Neuronal stem cell (in vitro differentiated cells): ENCODE results near the gene HBEGF.
"Not testable (repeated sequence)": the region's sequence is repeated elsewhere in the genome, so short reads cannot be mapped to it uniquely, and the experiment has no call there.

Experiments used
- DNase-seq: peaks from one replicate; pipeline ENCODE4 v3.0.0-alpha.2; 2013; ENCODE audit warnings: low spot score
- H2AFZ ChIP-seq: one replicate; pipeline ENCODE4 v1.6.1; 2013; ENCODE audit warnings: mild to moderate bottlenecking, low read length, inconsistent platforms
- H2AK5ac ChIP-seq: 2 replicates; pipeline ENCODE4 v1.6.1; 2013; ENCODE audit warnings: low read depth, mild to moderate bottlenecking, inconsistent platforms, low read length, moderate library complexity, mixed read lengths
- H2BK120ac ChIP-seq: 2 replicates; pipeline ENCODE4 v1.6.1; 2013; ENCODE audit warnings: low read depth, mild to moderate bottlenecking, inconsistent platforms, low read length, moderate library complexity, mixed read lengths
- H2BK12ac ChIP-seq: one replicate; pipeline ENCODE4 v1.6.1; 2013; ENCODE audit warnings: low read length, inconsistent platforms
- H2BK15ac ChIP-seq: 2 replicates; pipeline ENCODE4 v1.6.1; 2013; ENCODE audit warnings: mild to moderate bottlenecking, low read length, inconsistent platforms, mixed read lengths
- H2BK5ac ChIP-seq: one replicate; pipeline ENCODE4 v1.6.1; 2013; ENCODE audit warnings: inconsistent platforms, mild to moderate bottlenecking, low read length, moderate library complexity
- H3K14ac ChIP-seq: one replicate; pipeline ENCODE4 v1.6.1; 2013; ENCODE audit warnings: low read length, inconsistent platforms
- H3K18ac ChIP-seq: 2 replicates; pipeline ENCODE4 v1.6.1; 2013; ENCODE audit warnings: low read length, inconsistent platforms
- H3K23ac ChIP-seq: 2 replicates; pipeline ENCODE4 v1.6.1; 2013; ENCODE audit warnings: low read depth, mild to moderate bottlenecking, mixed read lengths, low read length, inconsistent platforms; ENCODE audit not compliant: poor library complexity
- H3K27ac ChIP-seq: replicated peaks from 3 replicates; pipeline ENCODE4 v1.5.1; 2013; ENCODE audit warnings: low read length, inconsistent platforms
- H3K27me3 ChIP-seq, 3 experiments: 2 replicates each; pipeline ENCODE4 v1.6.1; 2013; ENCODE audit warnings: low read length in 3 of 3, mild to moderate bottlenecking in 2 of 3, inconsistent platforms in 1 of 3, low read depth in 1 of 3, mixed read lengths in 1 of 3, moderate library complexity in 1 of 3; ENCODE audit not compliant: control insufficient read depth in 3 of 3, insufficient read depth in 3 of 3
- H3K36me3 ChIP-seq, 2 donors: replicated peaks in 1 of 2; 2 replicates each; pipeline ENCODE4 v1.6.1; 2013; ENCODE audit warnings: low read length in 2 of 2; ENCODE audit not compliant: control insufficient read depth in 2 of 2, insufficient read depth in 2 of 2
- H3K4ac ChIP-seq: 2 replicates; pipeline ENCODE4 v1.6.1; 2013; ENCODE audit warnings: inconsistent platforms, mild to moderate bottlenecking, low read length, moderate library complexity
- H3K4me1 ChIP-seq, 2 donors: 1 replicate in 1 of 2; 2 replicates in 1 of 2; pipeline ENCODE4 v1.6.1; 2013; ENCODE audit warnings: low read length in 2 of 2, low read depth in 1 of 2; ENCODE audit not compliant: control insufficient read depth in 2 of 2, insufficient read depth in 1 of 2
- H3K4me2 ChIP-seq: one replicate; pipeline ENCODE4 v1.6.1; 2013; ENCODE audit warnings: mild to moderate bottlenecking, low read length, inconsistent platforms; ENCODE audit not compliant: insufficient read depth, poor library complexity, severe bottlenecking
- H3K4me3 ChIP-seq, 2 donors: 2 replicates each; pipeline ENCODE4 v1.5.1; 2013; ENCODE audit warnings: low read length in 2 of 2, mild to moderate bottlenecking in 2 of 2, inconsistent platforms in 1 of 2, moderate library complexity in 1 of 2
- H3K79me1 ChIP-seq: one replicate; pipeline ENCODE4 v1.6.1; 2013; ENCODE audit warnings: low read depth, mild to moderate bottlenecking, inconsistent platforms, low read length, moderate library complexity
- H3K9ac ChIP-seq: one replicate; pipeline ENCODE4 v1.6.1; 2013; ENCODE audit warnings: mild to moderate bottlenecking, low read depth, low read length, inconsistent platforms; ENCODE audit not compliant: poor library complexity
- H3K9me3 ChIP-seq, 2 donors: replicated peaks in 1 of 2; 2 replicates each; pipeline versions ENCODE3 to v1.6.1; 2013; ENCODE audit warnings: low read length in 2 of 2, mild to moderate bottlenecking in 2 of 2, inconsistent platforms in 1 of 2, low read depth in 1 of 2, mixed read lengths in 1 of 2, moderate library complexity in 1 of 2; ENCODE audit not compliant: control insufficient read depth in 2 of 2, insufficient read depth in 1 of 2
- H4K8ac ChIP-seq: one replicate; pipeline ENCODE4 v1.6.1; 2013; ENCODE audit warnings: low read depth, mild to moderate bottlenecking, inconsistent platforms, low read length, moderate library complexity
- H4K91ac ChIP-seq: one replicate; pipeline ENCODE4 v1.6.1; 2013; ENCODE audit warnings: low read length, low read depth, mild to moderate bottlenecking, inconsistent platforms; ENCODE audit not compliant: poor library complexity
- WGBS, 2 donors: extraction: QIAGEN DNeasy Blood & Tissue Kit; methylation state at CpG; one replicate each; pipeline ENCODE4 v1.1.7; 2013; ENCODE audit warnings: missing lambda C conversion rate in 2 of 2, mixed read lengths in 1 of 2; ENCODE audit not compliant: insufficient read length in 2 of 2, insufficient replicate concordance in 1 of 2; ENCODE audit errors: extremely low coverage in 2 of 2; 5-methylcytosine and 5-hydroxymethylcytosine counted together

The HBEGF gene

GRCh38 chr5:140343849-140344248, 2.6 kb downstream of the HBEGF start:
- H3K4me2 ChIP-seq, H2BK5ac ChIP-seq, H3K4ac ChIP-seq, H3K4me3 ChIP-seq, DNase-seq, H3K79me1 ChIP-seq, H3K36me3 ChIP-seq, H3K23ac ChIP-seq, H2BK12ac ChIP-seq, H4K8ac ChIP-seq, H3K9ac ChIP-seq, H3K4me1 ChIP-seq, H3K27ac ChIP-seq, H3K14ac ChIP-seq, H2AK5ac ChIP-seq, H2BK120ac ChIP-seq, H3K9me3 ChIP-seq, H2BK15ac ChIP-seq, H3K18ac ChIP-seq, H2AFZ ChIP-seq, H4K91ac ChIP-seq: not testable (repeated sequence)
- no CpG with 5 or more reads among the region's 8 CpGs for WGBS, 2 donors
- peaks cover 0 to 21% (median 0%) of the 10 kb centered on the region in 3 experiments for H3K27me3 ChIP-seq

DNA sequence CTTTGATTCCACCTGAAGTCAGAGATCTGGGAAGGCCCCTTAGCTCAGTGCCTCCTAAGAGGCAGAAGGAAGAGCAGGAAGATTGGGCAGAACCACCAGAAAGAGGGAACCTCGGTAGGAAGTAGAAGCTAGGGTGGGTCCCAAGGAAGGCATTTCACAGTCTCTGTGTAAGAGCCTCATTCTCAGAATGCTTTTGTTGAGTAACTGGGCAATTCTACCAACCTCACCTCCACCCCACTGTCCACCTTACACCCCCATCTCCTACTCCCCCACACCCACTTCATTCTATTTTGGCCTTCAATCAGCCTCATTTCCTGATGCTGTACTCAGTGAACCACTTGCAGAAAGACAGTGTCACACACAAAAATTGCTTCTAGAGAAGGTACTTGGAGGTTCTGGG, 3.5 kb downstream of the HBEGF start:
- no peak overlapping the region for H2BK12ac ChIP-seq
- no peak overlapping the region for H2BK5ac ChIP-seq
- DNase-seq, result no peak
- H3K79me1 ChIP-seq, result no peaks in the 10 kb centered on the region
- H2BK15ac ChIP-seq, result no peak overlapping the region
- peaks cover 0 to 11% (median 0%) of the 10 kb centered on the region in 3 experiments for H3K27me3 ChIP-seq
- H2AFZ ChIP-seq, result no peak overlapping the region
- H2AK5ac ChIP-seq, result no peak overlapping the region
- no peak overlapping the region for H3K9ac ChIP-seq
- H2BK120ac ChIP-seq, result no peak overlapping the region
- peaks cover 0 to 2% of the 10 kb centered on the region in 2 donors for H3K36me3 ChIP-seq
- H3K18ac ChIP-seq, result no peak overlapping the region
- no peaks in the 10 kb centered on the region for H3K9me3 ChIP-seq
- no peak overlapping the region for H3K14ac ChIP-seq
- H3K4me1 ChIP-seq, result peaks cover 0 to 8% of the 10 kb centered on the region in 2 donors
- H4K8ac ChIP-seq, result no peak overlapping the region
- H3K4ac ChIP-seq, result no peak overlapping the region
- H3K4me2 ChIP-seq, result no peak overlapping the region
- H3K23ac ChIP-seq, result no peak overlapping the region
- no CpG with 5 or more reads among the region's 1 CpG for WGBS, 2 donors
- no peak overlapping the region for H4K91ac ChIP-seq
- H3K4me3 ChIP-seq, result no peak overlapping the region
- no peak overlapping the region for H3K27ac ChIP-seq

DNA sequence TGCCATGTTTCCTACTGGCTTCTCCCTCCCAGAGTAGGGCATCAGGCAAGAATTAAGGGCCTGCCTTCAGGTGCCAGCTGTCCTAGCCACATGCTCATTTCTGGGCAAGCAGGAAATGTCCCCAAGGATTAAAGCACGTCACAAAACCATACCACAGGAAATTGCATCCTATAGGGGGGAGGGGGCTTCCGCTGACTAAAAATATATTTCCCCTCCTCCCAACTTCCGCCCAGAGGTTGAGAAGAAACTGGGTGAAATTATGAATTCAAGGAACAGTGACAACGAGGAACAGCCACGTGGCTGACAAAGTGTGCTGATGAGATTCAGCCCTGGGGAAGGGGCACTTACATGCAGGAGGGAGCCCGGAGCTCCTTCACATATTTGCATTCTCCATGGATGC, 4.1 kb downstream of the HBEGF start:
- Histone ChIP-seq H4K8ac (no peak overlapping the region), H2AK5ac (no peak overlapping the region), H2AFZ (no peak overlapping the region), H3K4ac (no peak overlapping the region), H3K4me2 (no peak overlapping the region), H4K91ac (no peak overlapping the region), H3K9ac (no peak overlapping the region), H3K27ac (no peak overlapping the region), H3K4me3 (no peak overlapping the region), H3K4me1 (peaks cover 0 to 8% of the 10 kb centered on the region in 2 donors), H2BK12ac (no peak overlapping the region), H3K36me3 (peaks cover 0 to 2% of the 10 kb centered on the region in 2 donors), H3K9me3 (no peaks in the 10 kb centered on the region), H3K23ac (no peak overlapping the region), H2BK120ac (no peak overlapping the region), H3K18ac (no peak overlapping the region), H3K27me3 (peaks cover 0 to 6% (median 0%) of the 10 kb centered on the region in 3 experiments), H2BK5ac (no peak overlapping the region), H3K79me1 (no peaks in the 10 kb centered on the region), H3K14ac (no peak overlapping the region), H2BK15ac (no peak overlapping the region)
- no peak for DNase-seq
- no CpG with 5 or more reads among the region's 6 CpGs for WGBS, 2 donors

DNA sequence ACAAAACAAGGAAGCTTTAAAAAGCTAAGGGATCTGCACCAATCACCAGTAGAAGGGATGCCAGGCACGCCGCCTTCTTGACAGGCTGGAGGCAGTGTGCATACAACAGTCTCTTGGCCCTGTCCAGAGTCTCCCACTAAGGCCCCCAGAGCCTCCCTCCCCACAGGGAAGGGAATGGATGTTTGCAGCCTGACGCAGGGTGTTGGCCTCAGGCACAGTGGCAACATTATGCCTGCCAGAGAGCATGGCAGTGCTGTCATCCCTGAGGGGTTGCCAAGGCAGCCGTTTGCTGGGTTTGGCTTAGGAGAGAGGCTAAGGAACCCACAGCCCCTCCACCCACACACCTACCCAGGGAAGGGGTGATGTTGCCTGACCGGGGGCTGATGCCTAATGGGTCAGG, 4.8 kb downstream of the HBEGF start:
- no peak overlapping the region for H3K9ac ChIP-seq
- no peak overlapping the region for H3K18ac ChIP-seq
- no peak overlapping the region for H2BK12ac ChIP-seq
- H3K79me1 ChIP-seq, result no peaks in the 10 kb centered on the region
- peaks cover 0 to 2% of the 10 kb centered on the region in 2 donors for H3K36me3 ChIP-seq
- H3K4me2 ChIP-seq, result no peak overlapping the region
- no peak overlapping the region for H3K4ac ChIP-seq
- H2AFZ ChIP-seq, result no peak overlapping the region
- no peak overlapping the region for H4K91ac ChIP-seq
- H2BK15ac ChIP-seq, result no peak overlapping the region
- no peak overlapping the region for H2AK5ac ChIP-seq
- no peak overlapping the region for H4K8ac ChIP-seq
- H3K4me1 ChIP-seq, result peaks cover 0 to 4% of the 10 kb centered on the region in 2 donors
- no peaks in the 10 kb centered on the region for H3K27me3 ChIP-seq
- no peak overlapping the region for H2BK120ac ChIP-seq
- no peak overlapping the region for H3K23ac ChIP-seq
- H3K9me3 ChIP-seq, result no peaks in the 10 kb centered on the region
- no peak overlapping the region for H3K27ac ChIP-seq
- DNase-seq, result no peak
- H3K14ac ChIP-seq, result no peak overlapping the region
- no peak overlapping the region for H2BK5ac ChIP-seq
- H3K4me3 ChIP-seq, result no peak overlapping the region
- no CpG with 5 or more reads among the region's 5 CpGs for WGBS, 2 donors
